GM10847 (cell line): ENCODE measurements around the gene PFKP.

Experiments used
- POLR2A ChIP-seq: IDR thresholded peaks from 2 replicates; pipeline ENCODE4 v1.6.1; 2011; ENCODE audit not compliant: insufficient read length; ENCODE audit errors: extremely low read depth

The PFKP gene

DNA sequence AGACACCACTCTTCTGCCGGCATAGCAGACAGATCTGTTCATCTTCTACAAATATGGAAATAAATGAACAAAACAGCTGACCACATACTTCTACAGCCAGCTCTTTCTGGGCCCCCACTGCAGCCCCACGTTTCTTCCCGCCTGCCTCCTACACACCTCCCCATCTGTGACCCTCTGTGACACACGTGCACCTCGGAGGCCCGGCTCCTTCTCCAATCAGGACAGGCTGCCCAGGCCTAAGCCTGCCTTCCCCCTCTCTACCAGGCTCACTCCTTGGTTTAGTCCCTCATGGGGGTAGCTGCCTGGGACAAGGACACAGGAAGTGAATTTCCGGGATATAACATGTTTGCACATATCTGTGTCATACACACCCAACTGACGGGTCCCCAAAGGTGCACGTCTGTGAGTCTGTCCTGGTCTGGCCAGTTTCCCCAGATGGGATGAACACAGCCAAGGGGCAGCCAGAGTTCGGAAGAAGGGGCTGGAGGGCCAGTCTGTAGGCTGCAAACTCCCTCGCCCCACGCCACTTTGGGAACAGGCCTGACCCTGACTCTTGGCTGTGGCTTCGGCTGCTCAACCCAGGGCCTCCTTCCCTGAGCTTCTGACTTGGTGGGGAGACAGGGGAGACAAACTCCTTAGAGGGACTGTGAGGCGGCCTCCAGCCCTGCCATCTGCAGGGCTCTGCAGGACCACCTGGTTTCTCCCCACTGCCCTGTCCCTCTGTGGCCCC lies 75.0 kb downstream of the PFKP start:
- TF ChIP-seq POLR2A = no peak

DNA sequence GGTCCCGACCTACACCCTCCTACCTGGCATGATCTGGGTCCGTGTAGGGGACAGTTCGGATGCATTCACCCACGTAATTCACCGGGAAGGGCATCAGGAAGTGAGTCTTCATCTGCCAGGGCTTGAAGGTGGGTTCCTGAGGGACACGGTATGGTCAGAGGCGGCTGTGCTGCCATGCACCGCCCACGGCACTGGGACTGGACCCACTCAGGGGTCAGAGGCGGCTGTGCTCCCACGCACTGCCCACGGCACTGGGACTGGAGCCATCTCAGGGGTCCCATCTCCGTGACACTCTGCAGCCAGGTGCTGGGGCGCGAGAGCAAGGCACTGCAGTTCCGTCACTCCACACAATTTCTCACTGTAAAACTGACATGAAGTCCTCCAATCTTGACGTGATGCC lies 76.0 kb downstream of the PFKP start:
- TF ChIP-seq POLR2A = no peak

- no peak for TF ChIP-seq POLR2A
These were observed 76.6 kb downstream of the PFKP start for GRCh38 chr10:3143791-3144434.

GRCh38 chr10:3145366-3145765 lies 78.0 kb downstream of the PFKP start:
- no peak for TF ChIP-seq POLR2A

GRCh38 chr10:3146289-3146688 lies 78.9 kb downstream of the PFKP start:
- no peak for TF ChIP-seq POLR2A

DNA sequence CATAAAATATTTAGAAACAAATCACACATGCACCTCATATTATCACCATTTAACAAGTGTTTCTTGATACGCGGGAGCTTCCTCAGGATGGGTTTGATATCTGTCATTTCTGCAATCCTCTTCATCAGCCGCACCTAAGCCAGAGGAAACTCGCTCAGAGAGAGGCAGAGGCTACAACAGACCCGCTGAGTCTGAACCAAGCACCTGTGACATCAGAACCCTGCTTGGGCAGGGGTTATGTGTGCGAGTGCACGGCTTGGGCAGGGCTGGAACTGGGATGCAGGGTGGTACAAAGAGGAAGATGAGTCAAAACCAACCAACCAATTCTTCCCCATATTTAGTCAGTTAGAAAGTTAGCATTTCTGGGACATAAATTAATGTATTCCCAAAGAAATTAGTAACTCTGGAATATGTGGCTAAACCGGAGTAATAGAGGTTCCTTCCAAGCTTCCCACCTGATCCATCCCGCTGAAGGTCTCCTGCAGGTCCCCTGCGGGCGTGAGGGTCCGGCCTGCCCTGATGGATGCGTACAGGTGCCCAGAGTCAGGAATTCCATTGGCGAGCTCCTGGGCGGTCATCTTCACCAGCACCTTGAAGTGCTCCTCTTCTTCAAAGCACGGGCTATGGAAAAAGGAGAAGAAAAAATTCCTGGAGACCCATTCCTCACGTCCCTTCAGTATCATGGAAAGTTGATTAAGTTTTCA lies 79.9 kb downstream of the PFKP start:
- TF ChIP-seq POLR2A = no peak

DNA sequence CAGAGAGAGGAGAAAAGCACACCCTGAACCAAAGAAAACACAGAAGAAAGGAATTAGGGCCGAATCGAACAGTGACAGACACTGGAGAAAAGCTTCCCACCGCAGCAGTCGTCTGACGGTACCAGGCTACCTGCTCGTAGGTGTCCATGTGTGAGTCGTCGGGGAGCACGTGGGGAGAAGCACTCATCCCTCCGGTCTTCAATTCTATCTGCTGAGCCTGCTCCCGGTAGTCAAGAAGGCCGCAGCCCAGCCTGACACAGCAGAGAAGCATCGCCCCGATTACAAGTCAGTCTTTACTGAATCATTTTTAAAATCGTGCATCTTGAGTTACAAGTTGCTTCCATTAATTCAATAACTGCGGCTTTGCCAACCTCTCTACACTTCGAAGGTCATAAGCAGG lies 80.7 kb downstream of the PFKP start:
- TF ChIP-seq POLR2A = no peak

DNA sequence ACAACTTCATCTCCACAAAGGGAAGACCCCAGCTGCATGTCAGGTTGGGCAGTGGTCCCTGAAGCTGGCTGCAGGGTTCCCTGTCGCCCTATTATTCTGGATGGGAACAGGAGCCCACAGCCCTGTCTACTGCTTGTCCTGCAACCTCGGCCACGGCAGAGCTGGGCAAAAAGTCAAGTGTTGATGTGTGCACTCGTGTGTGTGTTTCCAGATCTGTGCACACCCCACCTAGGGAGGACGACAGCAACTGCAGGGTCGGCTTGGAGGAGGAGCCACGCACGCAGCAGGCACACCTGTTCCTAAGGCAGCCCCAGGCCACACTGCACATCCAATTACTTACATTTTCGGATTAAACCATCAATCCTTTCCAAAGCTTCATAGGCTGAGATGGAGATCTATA lies 81.6 kb downstream of the PFKP start:
- no peak for TF ChIP-seq POLR2A

- no peak for TF ChIP-seq POLR2A
These were observed 82.6 kb downstream of the PFKP start for GRCh38 chr10:3149918-3150317.

- TF ChIP-seq POLR2A = no peak
These were observed 83.0 kb downstream of the PFKP start for GRCh38 chr10:3150366-3150765.

- no peak for TF ChIP-seq POLR2A
These were observed 83.6 kb downstream of the PFKP start for GRCh38 chr10:3150961-3151360.

DNA sequence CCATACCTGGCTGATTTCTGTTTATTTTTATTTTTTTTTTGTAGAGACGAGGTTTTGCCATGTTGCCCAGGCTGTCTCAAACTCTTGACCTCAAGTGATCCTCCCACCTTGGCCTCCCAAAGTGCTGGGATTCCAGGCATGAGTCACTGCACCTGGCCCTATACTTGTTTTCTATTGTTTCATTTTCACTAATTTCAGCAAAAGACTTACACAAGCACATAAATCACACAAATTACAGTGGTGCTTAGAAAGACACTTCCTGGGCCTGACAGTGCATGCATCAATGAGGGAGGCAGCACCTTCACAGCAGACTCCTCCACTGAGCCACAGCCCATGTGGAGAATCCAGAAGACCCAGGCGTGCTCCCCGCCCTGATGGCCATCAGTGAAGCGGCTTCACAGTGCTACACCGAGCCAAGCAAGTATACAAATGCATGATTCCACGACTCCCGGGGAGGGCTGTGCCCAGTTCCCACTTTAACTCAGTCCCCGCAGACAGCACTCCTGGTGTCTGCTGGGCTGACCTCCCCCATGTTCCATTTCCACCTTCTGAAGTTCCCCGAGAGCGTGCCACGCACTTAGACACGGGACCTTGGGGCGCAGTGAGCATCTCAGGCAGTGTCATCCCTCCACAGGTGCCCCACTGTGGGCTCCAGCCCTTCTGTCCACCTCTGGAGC lies 84.7 kb downstream of the PFKP start:
- TF ChIP-seq POLR2A = no peak

DNA sequence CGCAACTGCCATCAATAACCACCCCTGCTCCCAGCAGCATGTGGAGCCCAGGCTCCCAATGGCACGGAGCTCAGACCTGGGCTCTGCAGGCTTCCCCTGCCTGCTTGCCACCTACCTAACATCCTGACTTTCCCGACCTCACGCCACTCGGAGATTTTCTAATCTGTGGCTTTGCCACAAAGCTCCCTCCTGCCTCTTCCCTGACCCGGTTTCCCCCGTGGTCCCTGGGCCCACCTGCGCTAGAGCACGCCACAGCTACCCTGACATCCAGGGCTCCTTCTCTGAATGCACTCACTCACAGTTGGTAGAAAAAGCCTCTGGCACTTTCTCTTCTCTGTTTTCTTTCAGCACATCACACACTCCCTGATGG lies 85.2 kb downstream of the PFKP start:
- TF ChIP-seq POLR2A = no peak

GRCh38 chr10:3154666-3155065 lies 87.3 kb downstream of the PFKP start:
- no peak for TF ChIP-seq POLR2A

DNA sequence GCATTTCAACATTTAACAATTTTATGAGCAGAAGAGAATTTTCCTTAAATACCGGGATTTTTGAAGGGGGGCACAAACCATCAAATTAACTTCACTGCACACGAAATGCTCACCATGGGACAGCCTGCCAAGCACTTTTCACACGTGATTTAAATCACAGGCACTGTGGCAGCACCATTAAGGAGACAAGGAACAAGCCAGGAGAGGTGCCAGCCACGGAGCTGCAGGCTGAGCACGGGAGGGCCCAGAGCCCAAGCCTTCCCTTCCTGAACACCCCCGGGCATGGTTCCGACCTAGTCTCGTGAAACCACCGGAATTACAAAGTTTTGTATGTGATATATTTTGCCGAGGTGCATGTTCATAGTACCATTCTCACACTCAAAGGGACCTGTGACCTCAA lies 91.8 kb downstream of the PFKP start:
- TF ChIP-seq POLR2A = no peak

DNA sequence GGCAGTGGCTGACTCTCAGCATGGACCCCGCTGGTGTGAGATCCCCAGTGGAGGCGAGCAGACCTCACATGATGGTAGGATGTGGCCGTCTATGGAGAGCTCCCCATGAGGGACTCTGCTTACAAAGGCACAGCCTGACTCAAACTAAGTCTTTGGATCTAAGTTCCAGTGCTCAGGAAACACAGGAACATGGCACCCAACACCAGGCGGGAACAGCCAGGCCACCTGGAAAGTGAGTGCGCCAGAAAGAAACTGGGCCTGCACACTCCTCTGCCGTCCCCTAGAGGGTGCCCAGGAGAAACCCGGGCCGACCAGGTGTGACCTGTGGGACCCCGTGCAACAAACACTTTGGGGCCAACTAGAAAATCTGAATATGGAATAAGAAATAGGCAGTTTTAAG lies 95.2 kb downstream of the PFKP start:
- no peak for TF ChIP-seq POLR2A
